IMR-90 (cell line): ENCODE data around the gene MBD2.

ENCODE experiments used
- CHD1 ChIP-seq: IDR thresholded peaks from 2 replicates; pipeline ENCODE4 v1.6.1; 2012; ENCODE audit warnings: low read depth, low read length, improper control_type of control experiment
- CTCF ChIP-seq: conservative IDR thresholded peaks from 2 replicates; pipeline ENCODE4 v1.5.1; 2012; ENCODE audit warnings: mild to moderate bottlenecking, low read depth, low read length, improper control_type of control experiment
- MAFK ChIP-seq: IDR thresholded peaks from 2 replicates; pipeline ENCODE4 v1.6.1; 2012; ENCODE audit warnings: low read depth, low read length, improper control_type of control experiment
- MAZ ChIP-seq: IDR thresholded peaks from 2 replicates; pipeline ENCODE4 v1.6.1; 2012; ENCODE audit warnings: low read depth, mild to moderate bottlenecking, low read length, improper control_type of control experiment, moderate library complexity, borderline replicate concordance
- MXI1 ChIP-seq: IDR thresholded peaks from 2 replicates; pipeline ENCODE4 v1.6.1; 2012; ENCODE audit warnings: low read depth, mild to moderate bottlenecking, low read length, moderate library complexity, borderline replicate concordance
- NFE2L2 ChIP-seq: fragments of 150-350 bp; IDR thresholded peaks from 2 replicates; pipeline ENCODE4 v1.6.1; 2016; ENCODE audit warnings: low read depth, mild to moderate bottlenecking, low read length
- POLR2A ChIP-seq: IDR thresholded peaks from 2 replicates; pipeline ENCODE4 v1.6.1; 2012; ENCODE audit warnings: mild to moderate bottlenecking, low read depth, low read length
- RAD21 ChIP-seq: IDR thresholded peaks from 2 replicates; pipeline ENCODE4 v1.6.1; 2012; ENCODE audit warnings: low read length, improper control_type of control experiment
- RCOR1 ChIP-seq: IDR thresholded peaks from 2 replicates; pipeline ENCODE4 v1.6.1; 2012; ENCODE audit warnings: mild to moderate bottlenecking, low read length, improper control_type of control experiment; ENCODE audit not compliant: insufficient replicate concordance
- RFX5 ChIP-seq: IDR thresholded peaks from 2 replicates; pipeline ENCODE4 v1.8.0; 2012; ENCODE audit warnings: low read depth, mild to moderate bottlenecking, low read length, moderate library complexity
- SMC3 ChIP-seq: fragments of 150-350 bp; IDR thresholded peaks from 2 replicates; pipeline ENCODE4 v1.6.1; 2016; ENCODE audit warnings: low read depth, mild to moderate bottlenecking, antibody characterized with exemption, low read length, moderate library complexity
- USF2 ChIP-seq: fragments of 150-350 bp; IDR thresholded peaks from 2 replicates; pipeline ENCODE4 v1.6.1; 2017; ENCODE audit warnings: mild to moderate bottlenecking, antibody characterized with exemption, low read length, low read depth

GRCh38 chr18:54140641-54141040 is 83.8 kb downstream of the MBD2 start:
- no peak for TF ChIP-seq CTCF
- no peak for TF ChIP-seq POLR2A
- TF ChIP-seq RCOR1, result no peak
- TF ChIP-seq MAFK, result no peak
- no peak for TF ChIP-seq MAZ
- no peak for TF ChIP-seq NFE2L2
- no peak for TF ChIP-seq RFX5
- TF ChIP-seq RAD21, result no peak
- TF ChIP-seq SMC3, result no peak
- TF ChIP-seq CHD1, result no peak
- no peak for TF ChIP-seq MXI1
- TF ChIP-seq USF2, result no peak
